ACHN (cell line): ENCODE data around the gene EP400.

Experiments used
- DNase-seq: peaks from one replicate; pipeline ENCODE4 v3.0.0-alpha.2; 2015
- in situ Hi-C: cut with HindIII; loops from 2 replicates; pipeline ENCODE4 v1.10.0; 2017; ENCODE audit warnings: low sequenced_read_pairs, low pct_ligation_motif_present, low pct_unique_long_range_greater_than_20kb

The EP400 gene

DNA sequence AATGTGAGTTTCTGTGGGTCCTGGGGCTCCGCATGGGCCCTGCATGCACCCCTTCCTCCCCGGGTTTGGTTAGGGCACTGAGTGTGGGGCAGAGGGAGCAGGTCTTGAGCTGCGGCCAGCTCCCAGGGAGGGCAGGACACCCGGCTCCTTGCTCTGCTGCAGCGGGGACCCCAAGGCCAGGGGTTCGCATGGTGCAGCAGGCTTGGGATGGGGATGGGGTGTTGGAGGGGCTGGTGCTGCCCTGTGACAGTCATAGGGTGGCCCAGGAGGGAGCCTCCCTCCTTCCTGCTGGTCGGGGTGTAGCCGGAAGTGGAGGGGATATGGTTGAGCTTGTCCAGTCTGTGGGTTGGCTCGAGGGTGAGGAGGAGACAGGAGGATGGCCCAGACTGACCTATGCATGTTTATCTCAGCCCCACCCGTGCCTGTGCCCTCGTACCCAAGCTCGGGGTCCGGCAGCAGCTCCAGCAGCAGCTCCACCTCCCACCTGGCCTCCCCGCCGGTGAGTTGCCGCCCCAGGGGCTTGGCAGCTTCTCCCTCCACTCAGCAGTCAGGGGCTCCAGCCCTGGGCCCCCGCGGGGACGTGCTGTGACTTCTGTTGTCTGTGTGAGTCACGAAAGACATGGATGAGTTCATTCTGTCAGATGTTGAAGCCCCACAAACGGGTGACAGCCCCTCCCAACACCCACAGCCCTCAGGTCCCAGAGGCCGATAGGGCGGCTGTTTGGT is 39.3 kb upstream of the EP400 start:
- in situ Hi-C loops, result no loop called here
- no peak for DNase-seq

DNA sequence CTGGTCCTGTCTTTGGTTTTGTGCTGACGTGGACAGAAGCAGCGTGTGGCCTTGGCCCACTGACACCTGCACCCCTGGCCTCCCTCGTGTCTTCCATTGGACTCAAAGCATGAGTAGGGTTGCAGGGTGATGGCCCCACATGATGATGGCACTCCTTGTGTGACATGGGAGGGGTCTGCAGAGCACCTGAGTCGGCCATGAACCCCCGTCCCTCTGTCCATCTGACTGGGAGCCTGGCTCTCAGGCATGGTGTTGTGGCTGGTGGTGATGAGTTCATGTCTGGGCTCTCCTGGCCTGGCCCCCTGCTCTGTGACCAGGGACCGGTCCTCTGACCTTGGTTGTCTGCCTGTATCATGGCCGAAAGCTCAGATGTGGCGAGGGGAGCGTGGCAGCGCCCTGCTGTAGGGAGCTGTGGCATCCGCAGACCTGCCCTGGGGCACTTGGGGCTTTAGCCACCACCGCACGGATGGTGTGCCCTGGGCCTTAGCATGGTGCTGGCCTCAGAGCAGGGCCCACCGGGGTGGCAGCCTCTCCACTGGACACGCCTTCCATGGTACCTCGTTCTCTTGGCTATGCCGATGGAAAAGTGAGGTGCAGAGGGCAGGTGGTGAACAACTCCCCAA is 38.6 kb upstream of the EP400 start:
- in situ Hi-C loops, result no loop called here
- DNase-seq, result no peak

DNA sequence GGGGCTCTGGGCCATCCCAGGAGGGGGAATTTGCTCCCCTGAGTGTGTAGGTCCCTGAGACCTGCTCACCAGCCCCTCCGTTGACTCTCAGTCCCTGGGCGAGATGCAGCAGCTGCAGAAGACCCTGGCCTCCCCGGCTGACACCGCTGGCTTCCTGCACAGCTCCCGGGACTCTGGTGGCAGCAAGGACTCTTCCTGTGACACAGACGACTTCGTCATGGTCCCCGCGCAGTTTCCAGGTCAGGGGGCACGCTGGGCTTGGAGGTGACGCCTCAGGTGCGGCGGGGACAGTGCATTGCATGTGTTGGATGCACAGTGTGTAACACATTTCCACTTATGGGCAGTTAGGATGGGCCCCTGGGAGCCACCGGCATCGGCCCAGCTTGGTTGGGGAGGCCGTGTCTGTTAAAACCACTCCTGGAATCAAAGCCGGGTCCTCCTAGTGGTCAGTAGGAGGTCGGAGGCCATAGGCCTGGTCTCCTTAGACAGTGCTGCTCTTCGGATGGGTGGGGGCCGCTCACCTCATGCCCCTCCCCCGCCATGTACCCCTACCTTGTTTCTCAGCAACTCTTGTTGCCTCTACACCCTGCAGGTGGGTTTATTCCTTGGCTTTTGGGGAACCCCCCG is 37.8 kb upstream of the EP400 start:
- in situ Hi-C loops, result no loop called here
- DNase-seq, result no peak

DNA sequence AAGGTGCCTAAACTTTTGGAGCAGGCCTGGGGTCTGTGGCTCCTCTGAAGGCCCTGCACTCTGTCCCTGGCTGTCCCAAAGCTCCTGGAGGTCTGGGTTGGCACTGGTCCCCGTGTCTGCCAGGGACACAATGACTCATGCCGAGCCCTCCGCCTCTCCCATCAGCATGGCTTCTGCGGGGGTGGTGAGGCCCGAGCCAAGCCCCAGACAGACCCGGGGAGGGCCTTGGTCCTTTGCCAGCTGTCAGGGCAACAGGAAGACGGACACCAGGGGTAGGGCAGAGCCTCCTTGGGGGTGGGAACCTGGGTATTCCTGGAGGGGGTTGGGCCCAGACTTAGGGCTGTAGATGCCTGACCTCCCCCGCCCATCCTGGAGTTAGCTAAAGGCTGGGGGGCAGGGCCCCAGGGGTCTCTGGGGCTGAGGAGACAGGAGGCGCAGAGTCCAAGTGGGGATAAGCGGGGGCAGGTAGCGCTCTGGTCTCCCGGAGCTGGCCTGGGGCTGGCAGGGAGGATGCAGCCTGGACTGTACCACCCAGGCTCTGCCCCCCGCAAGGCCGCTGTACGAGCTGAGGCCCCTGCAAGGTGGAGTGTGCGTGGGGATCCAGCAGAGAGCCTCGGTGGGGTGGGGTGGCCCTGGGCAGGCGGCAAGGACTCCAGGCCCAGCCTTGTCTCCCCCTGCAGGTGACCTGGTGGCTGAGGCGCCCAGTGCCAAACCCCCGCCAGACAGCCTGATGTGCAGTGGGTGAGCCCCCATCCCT is 37.0 kb upstream of the EP400 start:
- in situ Hi-C loops, result no loop called here
- peak; percentile 61 for DNase-seq

DNA sequence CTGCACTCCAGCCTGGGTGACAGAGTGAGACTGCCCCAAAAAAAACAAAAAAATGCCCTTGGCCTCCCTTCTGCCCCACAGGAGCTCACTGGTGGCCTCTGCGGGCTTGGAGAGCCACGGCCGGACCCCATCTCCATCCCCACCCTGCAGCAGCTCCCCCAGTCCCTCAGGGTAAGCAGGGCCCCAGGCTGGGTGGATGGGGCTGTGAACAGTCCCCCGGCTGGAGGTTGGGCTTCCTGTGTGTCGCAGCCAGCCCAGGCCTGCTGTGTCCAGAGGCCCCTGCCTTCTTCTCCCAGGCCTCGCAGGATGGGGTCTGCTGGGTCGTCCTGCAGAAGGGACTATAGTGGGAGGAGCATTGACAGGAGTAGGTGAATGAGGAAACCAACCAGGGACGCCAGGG is 36.1 kb upstream of the EP400 start:
- DNase-seq, result no peak
- in situ Hi-C loops, result no loop called here

DNA sequence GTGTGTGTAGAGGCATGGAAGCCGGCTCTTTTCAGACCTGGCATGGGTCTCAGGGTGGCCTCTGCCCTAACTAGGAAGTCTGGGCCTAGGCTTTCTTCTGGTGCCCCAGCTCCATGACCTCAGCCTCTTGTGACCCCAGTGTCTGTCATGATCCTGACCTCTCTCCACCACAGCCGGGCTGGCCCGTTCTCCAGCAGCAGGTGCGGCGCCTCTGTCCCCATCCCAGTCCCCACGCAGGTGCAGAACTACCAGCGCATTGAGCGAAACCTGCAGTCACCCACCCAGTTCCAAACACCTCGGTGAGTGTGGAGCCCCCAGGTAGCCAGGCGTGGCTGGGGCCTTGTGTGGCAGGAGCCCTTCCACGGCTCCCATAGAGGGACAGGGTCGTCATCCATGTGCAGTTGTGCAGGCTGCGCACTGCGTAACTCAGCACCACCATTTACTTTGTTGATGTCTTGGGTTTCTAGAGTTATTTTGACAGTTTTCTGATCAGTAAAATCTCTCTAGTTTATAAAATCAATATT is 35.5 kb upstream of the EP400 start:
- DNase-seq, result no peak
- in situ Hi-C loops, result no loop called here

DNA sequence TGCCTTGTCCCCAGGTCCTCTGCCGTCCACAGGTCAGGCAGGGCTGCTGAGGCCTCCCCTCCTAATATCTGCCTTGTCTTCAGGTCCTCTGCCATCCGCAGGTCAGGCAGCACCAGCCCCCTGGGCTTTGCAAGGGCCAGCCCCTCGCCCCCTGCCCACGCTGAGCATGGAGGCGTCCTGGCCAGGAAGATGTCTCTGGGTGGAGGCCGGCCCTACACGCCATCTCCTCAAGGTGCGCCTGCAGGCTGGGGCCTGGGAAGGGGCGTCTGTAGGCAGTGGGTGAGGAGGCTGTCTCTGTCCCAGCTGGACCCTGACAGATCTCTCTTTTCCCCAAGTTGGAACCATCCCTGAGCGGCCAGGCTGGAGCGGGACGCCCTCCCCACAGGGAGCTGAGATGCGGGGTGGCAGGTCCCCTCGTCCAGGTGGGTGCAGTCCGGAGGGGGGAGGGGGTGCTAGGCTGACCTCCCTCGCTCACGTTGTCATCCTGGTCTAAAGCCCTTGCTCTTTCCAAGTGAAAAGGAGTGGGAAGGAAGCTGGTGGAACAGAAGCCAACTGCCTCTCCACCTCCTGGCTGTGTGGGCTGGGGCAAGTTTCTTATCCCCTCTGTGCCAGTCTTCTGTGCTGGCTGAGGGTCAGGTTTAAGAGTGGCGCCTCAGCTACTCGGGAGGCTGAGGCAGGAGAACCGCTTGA is 34.6 kb upstream of the EP400 start:
- no peak for DNase-seq
- in situ Hi-C loops, result no loop called here

DNA sequence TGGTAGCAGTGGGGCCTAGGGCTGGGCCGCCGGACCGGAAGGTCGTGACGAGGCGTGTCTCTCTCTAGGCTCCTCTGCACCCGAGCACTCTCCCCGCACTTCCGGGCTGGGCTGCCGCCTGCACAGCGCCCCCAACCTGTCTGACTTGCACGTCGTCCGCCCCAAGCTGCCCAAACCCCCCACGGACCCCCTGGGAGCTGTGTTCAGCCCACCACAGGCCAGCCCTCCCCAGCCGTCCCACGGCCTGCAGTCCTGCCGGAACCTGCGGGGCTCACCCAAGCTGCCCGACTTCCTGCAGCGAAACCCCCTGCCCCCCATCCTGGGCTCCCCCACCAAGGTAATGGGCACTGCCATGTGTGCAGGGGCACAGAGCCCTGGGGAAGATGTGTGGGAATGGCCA is 33.9 kb upstream of the EP400 start:
- in situ Hi-C loops, result no loop called here
- no peak for DNase-seq

DNA sequence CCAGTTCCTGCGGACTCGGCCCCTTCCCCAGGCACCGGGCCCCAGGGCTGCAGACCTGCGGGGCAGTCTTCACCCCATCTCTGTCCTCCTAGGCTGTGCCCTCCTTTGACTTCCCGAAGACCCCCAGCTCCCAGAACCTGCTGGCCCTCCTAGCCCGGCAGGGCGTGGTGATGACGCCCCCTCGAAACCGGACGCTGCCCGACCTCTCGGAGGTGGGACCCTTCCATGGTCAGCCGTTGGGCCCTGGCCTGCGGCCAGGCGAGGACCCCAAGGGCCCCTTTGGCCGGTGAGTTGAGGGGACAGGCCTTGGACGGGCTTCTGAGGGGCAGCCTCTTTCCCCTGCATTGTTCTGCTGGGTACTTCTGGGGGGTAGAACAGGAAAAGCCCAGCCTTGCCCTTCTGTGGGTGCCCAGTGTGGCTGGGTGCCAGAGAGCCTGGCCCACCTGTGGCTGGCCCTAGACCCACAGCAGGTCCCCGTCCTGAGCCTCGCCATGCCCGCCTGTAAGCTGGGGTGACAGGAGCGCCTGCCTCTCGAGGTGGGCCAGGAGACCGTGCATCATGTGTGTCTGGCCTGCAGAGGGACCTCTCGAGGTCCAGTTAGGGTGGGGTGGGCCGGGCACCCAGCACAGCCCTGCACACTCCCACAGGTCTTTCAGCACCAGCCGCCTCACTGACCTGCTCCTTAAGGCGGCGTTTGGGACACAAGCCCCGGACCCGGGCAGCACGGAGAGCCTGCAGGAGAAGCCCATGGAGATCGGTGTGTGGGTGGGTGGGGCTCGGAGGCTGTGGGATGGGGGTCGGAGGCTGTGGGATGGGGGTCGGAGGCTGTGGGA is 33.2 kb upstream of the EP400 start:
- in situ Hi-C loops, result no loop called here

DNA sequence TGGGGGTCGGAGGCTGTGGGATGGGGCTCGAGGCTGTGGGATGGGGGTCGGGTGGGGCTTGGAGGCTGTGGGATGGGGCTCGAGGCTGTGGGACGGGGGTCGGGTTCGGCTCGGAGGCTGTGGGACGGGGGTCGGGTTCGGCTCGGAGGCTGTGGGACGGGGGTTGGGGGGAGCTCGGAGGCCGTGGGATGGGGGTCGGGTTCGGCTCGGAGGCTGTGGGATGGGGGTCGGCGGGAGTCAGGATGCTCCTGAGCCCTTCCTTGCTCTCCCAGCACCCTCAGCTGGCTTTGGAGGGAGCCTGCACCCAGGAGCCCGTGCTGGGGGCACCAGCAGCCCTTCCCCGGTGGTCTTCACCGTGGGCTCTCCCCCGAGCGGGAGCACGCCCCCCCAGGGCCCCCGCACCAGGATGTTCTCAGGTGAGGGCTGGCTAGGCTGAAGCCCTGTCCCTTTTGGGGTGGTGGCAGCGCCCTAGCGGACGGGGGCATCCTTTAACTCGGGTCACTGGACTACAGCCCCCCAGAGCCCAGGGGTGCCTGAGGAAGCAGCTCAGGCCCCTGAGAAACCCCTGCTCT is 32.5 kb upstream of the EP400 start:
- DNase-seq, result no peak
- in situ Hi-C loops, result no loop called here

More for the DNA sequence above, 33.2 kb upstream of the EP400 start:
- no peak for DNase-seq

DNA sequence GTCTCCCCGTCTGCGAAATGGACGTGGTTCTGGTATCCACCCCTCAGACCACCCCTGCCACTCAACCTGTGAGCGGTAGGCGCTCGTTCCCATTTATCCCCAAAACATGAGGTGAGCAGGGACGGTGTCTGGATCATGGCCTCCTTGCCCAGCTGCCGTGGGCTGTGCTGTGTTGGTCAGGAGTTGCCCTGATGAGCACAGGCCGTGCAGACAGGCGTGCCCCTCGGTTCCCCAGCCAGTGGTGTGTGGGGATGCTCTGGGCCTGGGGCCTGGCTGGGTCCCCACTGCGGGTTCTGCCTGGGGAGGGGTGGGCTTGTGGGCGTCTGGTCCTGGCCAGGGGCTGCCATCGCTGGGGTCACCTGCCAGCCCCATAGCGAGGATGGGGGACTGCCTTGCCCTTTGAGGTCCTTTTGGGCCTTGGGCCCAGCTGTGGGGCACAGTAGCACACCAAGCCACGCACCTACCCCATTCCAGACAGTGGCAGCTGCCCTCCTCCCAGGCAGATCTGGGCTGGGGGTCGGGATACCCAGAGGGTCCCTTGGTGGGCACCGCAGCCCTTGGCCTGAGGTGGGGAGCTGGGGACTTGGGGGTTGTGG is 31.9 kb upstream of the EP400 start:
- DNase-seq, result no peak
- in situ Hi-C loops, result no loop called here

DNA sequence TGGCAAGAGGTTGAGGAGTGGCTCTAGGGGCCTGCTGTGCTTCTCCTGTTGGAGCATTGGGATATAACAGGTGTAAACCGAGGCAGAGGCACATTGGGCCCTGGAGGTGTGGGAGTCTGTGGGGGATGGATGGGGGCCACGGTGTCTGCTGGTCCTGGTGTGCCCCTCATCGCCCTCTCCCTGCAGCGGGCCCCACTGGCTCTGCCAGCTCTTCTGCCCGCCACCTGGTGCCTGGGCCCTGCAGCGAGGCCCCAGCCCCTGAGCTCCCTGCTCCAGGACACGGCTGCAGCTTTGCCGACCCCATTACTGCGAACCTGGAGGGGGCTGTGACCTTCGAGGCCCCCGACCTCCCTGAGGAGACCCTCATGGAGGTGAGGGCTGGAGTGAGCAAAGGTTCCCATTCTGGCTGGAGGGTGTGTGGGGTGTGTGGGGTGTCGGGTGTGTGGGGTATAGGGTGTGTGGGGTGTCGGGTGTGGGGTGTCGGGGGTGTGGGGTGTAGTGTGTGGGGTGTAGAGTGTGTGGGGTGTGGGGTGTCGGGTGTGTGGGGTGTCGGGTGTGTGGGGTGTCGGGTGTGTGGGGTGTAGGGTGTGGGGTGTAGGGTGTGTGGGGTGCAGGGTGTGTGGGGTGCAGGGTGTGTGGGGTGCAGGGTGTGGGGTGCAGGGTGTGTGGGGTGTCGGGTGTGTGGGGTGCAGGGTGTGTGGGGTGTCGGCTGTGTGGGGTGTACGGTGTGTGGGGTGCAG is 31.3 kb upstream of the EP400 start:
- in situ Hi-C loops, result no loop called here
- DNase-seq, result no peak

DNA sequence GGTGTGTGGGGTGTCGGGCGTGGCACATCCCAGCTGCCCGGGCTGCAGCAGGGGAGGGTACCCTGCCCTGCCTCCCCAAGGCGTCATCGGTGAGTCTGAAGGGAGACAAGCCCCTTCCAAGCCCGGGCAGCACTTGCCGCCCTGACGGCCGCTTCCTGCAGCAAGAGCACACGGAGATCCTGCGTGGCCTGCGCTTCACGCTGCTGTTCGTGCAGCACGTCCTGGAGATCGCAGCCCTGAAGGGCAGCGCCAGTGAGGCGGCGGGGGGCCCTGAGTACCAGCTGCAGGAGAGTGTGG is 30.7 kb upstream of the EP400 start:
- in situ Hi-C loops, result no loop called here
- no peak for DNase-seq

DNA sequence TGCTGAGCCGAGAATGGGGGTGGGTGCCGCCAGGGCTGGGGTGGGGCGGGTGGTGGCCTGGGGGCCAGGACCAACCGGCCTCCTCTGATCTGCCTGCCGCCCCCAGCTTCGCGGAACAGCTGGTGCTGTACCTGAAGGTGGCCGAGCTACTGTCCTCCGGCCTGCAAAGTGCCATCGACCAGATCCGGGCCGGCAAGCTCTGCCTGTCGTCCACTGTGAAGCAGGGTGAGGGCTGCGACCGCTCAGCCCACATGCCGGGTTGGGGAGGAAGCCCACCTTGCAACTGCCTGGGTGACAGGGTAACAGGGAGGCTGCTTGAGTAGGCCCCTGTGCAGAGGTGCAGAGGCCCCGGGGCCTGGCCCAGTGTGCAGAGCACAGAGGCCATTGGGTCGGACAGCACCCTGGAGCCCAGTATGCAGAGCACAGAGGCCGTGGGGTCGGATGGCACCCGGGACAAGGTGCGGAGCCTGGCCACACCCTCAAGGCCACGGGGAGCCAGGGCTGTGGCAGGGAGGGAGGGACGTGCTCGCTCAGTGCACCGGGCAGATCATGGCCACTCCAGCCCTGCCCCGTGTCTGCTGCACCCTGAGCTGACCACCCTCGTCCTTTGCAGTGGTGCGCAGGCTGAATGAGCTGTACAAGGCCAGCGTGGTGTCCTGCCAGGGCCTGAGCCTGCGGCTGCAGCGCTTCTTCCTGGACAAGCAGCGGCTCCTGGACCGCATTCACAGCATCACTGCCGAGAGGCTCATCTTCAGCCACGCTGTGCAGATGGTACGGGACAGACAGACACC is 30.2 kb upstream of the EP400 start:
- DNase-seq, result no peak
- in situ Hi-C loops, result no loop called here

DNA sequence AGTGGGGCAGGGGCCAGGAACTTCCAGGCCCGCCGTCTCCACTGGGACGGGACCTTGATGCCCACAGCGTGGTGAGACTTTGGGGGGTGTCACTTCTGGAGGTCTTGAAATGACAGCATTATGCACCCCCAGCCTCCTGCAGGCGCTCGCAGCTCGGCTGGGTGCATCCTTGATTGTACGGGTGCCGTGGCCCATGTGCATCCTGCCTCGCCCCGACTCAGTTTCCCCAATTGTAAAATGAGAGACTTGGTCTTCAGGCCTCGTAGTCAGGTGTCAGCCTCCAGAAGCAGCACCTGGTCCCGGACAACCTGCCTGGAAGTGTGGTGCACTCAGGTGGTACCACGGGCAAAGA is 29.6 kb upstream of the EP400 start:
- DNase-seq, result no peak
- in situ Hi-C loops, result no loop called here
